HepG2 (cell line): Measurements from ENCODE around the gene CNTNAP1. TPM values are rescaled to one million over a fixed set of nuclear protein-coding genes. Genes with fewer than 3 reads are reported as not detected.

Experiments
- ATAC-seq: fragments of 200-7000 bp; cut with Tn5 transposase; 3 replicates; pipeline ENCODE4 v1.9.1; 2020; ENCODE audit warnings: mild to moderate bottlenecking, moderate library complexity
- BruUV-seq: library from RNA; stranded (reverse); fragments of 400-500 nt; replicated peaks from 2 replicates; lab custom pipeline; 2021; lab: Mats Ljungman, UMichigan
- CTCF ChIA-PET: fragments of 300-600 bp; formaldehyde crosslinking; extraction: SDS; loops from one replicate; lab custom pipeline; 2021; ENCODE audit warnings: low total read pairs, inconsistent platforms, low intra/inter-chr PET ratio; lab: Yijun Ruan, JAX
- POLR2A ChIA-PET: fragments of 350-600 bp; sonication (Branson Sonifier 250); formaldehyde crosslinking; loops from one replicate; lab custom pipeline; 2020; ENCODE audit warnings: antibody characterized with exemption, inconsistent platforms; lab: Yijun Ruan, JAX
- DNase-seq: peaks from one replicate; pipeline ENCODE4 v3.0.0-alpha.2; 2015; ENCODE audit warnings: low spot score
- FAIRE-seq: peaks from 3 replicates; lab custom pipeline; 2011; peaks lifted over from hg19 to GRCh38; lab: Jason Lieb, UNC
- H2AFZ ChIP-seq: one replicate; pipeline ENCODE4 v1.6.1; 2011; ENCODE audit warnings: low read length, inconsistent platforms
- H3K27ac ChIP-seq: fragments of 300-600 bp; 3 replicates; pipeline ENCODE4 v1.8.0; 2011; ENCODE audit warnings: mixed run types, mild to moderate bottlenecking, mixed read lengths, low read length, inconsistent platforms; ENCODE audit not compliant: insufficient read depth; ENCODE audit errors: extremely low read length
- H3K27me3 ChIP-seq, 2 experiments: fragments of 200-600 bp in 1 of 2; 2 replicates in 1 of 2; 3 replicates in 1 of 2; pipeline versions ENCODE4 v1.6.0 to v1.8.0; 2011; ENCODE audit warnings: low read length in 2 of 2, mild to moderate bottlenecking in 2 of 2, moderate library complexity in 2 of 2, inconsistent platforms in 1 of 2; ENCODE audit not compliant: insufficient read depth in 2 of 2, control insufficient read depth in 1 of 2
- H3K36me3 ChIP-seq, 2 experiments: fragments of 200-600 bp in 1 of 2; replicated peaks in 1 of 2; 2 replicates in 1 of 2; 3 replicates in 1 of 2; pipeline versions ENCODE4 v1.5.1 to v1.8.0; 2011; ENCODE audit warnings: low read length in 2 of 2, inconsistent platforms in 1 of 2; ENCODE audit not compliant: insufficient read depth in 2 of 2, control insufficient read depth in 1 of 2
- H3K4me1 ChIP-seq: 2 replicates; pipeline ENCODE4 v1.5.1; 2012; ENCODE audit warnings: low read length, inconsistent platforms; ENCODE audit not compliant: insufficient read depth
- H3K4me2 ChIP-seq: 2 replicates; pipeline ENCODE4 v1.6.0; 2011; ENCODE audit warnings: low read depth, low read length, inconsistent platforms
- H3K4me3 ChIP-seq, 3 experiments: fragments of 200-600 bp in 1 of 3; sonication (generic), shearing (Covaris generic) in 1 of 3; replicated peaks in 1 of 3; 2 replicates each; pipeline ENCODE4 v1.5.1; 2011 to 2016; ENCODE audit warnings: low read length in 3 of 3, inconsistent platforms in 2 of 3, low read depth in 2 of 3, mild to moderate bottlenecking in 2 of 3, control low read depth in 1 of 3, mixed read lengths in 1 of 3; ENCODE audit not compliant: insufficient read depth in 1 of 3
- H3K79me2 ChIP-seq: one replicate; pipeline ENCODE4 v1.6.1; 2011; ENCODE audit warnings: low read length, inconsistent platforms; ENCODE audit not compliant: insufficient read depth
- H3K9ac ChIP-seq: 2 replicates; pipeline ENCODE4 v1.6.0; 2011; ENCODE audit warnings: mild to moderate bottlenecking, low read depth, low read length, inconsistent platforms; ENCODE audit not compliant: insufficient read depth
- H3K9me3 ChIP-seq: 2 replicates; pipeline ENCODE4 v1.5.1; 2012; ENCODE audit warnings: mild to moderate bottlenecking, low read length
- H4K20me1 ChIP-seq: 2 replicates; pipeline ENCODE4 v1.6.0; 2011; ENCODE audit warnings: inconsistent platforms, mild to moderate bottlenecking, low read length, moderate library complexity; ENCODE audit not compliant: insufficient read depth
- BATF2 ChIP-seq: sonication (generic); formaldehyde crosslinking; IDR thresholded peaks from 2 replicates; pipeline ENCODE4 v1.8.0; 2022; ENCODE audit warnings: mild to moderate bottlenecking, missing genetic modification reagents, moderate library complexity
- CHCHD3 ChIP-seq: sonication (generic); formaldehyde crosslinking; IDR thresholded peaks from 2 replicates; pipeline ENCODE4 v1.8.0; 2022; ENCODE audit warnings: mild to moderate bottlenecking, missing genetic modification reagents, moderate library complexity
- GLI4 ChIP-seq: sonication (generic); formaldehyde crosslinking; IDR thresholded peaks from 2 replicates; pipeline ENCODE4 v1.5.1; 2020; ENCODE audit warnings: missing genetic modification reagents, mild to moderate bottlenecking, moderate library complexity, borderline replicate concordance
- MYC ChIP-seq: sonication (generic); formaldehyde crosslinking; IDR thresholded peaks from 2 replicates; pipeline ENCODE4 v1.9.0; 2021; ENCODE audit warnings: missing genetic modification reagents, borderline replicate concordance
- NR2C2 ChIP-seq: sonication (generic); formaldehyde crosslinking; IDR thresholded peaks from 2 replicates; pipeline ENCODE4 v1.4.0; 2020; ENCODE audit warnings: missing genetic modification reagents, mild to moderate bottlenecking, moderate library complexity, borderline replicate concordance
- RFXANK ChIP-seq: IDR thresholded peaks from 2 replicates; pipeline ENCODE4 v1.6.1; 2016
- WGBS: methylation state at CpG from one replicate; pipeline ENCODE4 v1.1.6; 2017; ENCODE audit warnings: low lambda C conversion rate; 5-methylcytosine and 5-hydroxymethylcytosine counted together
- in situ Hi-C: cut with HindIII; loops from 2 replicates; pipeline ENCODE4 v1.10.0; 2017; ENCODE audit warnings: low pct_unique_long_range_greater_than_20kb; ENCODE audit not compliant: extremely low pct_ligation_motif_present
- intact Hi-C: fragments of 100-400 bp; cut with micrococcal nuclease; formaldehyde crosslinking; loops from one replicate; pipeline ENCODE4 v1.10.0; 2022; ENCODE audit not compliant: unreplicated experiment
- polyA plus RNA-seq, 8 experiments: library from polyadenylated mRNA; depleted of rRNA in 3 of 8; stranded (reverse) in 7 of 8; unstranded in 1 of 8; fragments of >200 nt; fragmentation: Illumina TruSeq in 4 of 8; extraction: Trizol in 4 of 8; gene quantifications; 2 replicates each; pipeline versions ENCODE4 v1.2.1 to v1.2.3, GENCODE V29; 2011 to 2016; ENCODE audit warnings: low read depth in 4 of 8, missing spikeins in 1 of 8, mixed read lengths in 1 of 8; ENCODE audit not compliant: insufficient read depth in 1 of 8
- total RNA-seq, 5 experiments: library from RNA; depleted of rRNA; stranded (reverse); fragments of >200 nt; fragmentation: Illumina TruSeq; extraction: Trizol; gene quantifications; 2 replicates each; pipeline ENCODE4 v1.2.3, GENCODE V29; 2016; ENCODE audit warnings: low read depth in 1 of 5
- TF ChIP-seq, protein P1 (sequence below): sonication (generic); formaldehyde crosslinking; IDR thresholded peaks from 2 replicates; pipeline ENCODE4 v1.5.1; 2020; ENCODE audit warnings: missing genetic modification reagents, mild to moderate bottlenecking, borderline replicate concordance

Gene CNTNAP1
- total and polyA plus RNA-seq, 2 of the 13 experiments (the other 11 are each of a cell fraction or from before 2014, with no cell fraction given) = 4.5 to 7.7 TPM

DNA sequence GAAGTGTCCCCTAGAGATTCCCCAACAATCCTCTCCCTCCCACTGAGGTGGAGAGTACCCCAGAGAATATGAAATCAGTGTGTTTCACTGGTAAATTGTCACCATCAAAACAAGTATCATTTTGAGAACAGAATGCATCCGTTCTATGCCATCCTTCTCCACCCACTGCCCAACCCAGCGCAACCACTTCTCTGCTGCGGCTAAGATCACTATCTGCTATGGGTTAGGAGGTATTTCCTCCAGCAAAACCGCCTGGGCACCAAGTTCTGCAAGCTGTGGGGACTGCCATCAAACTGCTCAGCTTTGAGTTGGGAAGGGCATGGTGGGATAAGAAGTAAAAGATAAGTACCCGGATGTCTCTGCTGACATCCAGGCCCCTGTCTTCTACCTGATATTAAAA, 24.4 kb downstream of the CNTNAP1 start:
- intact Hi-C loops (no loop called here), in situ Hi-C loops (no loop called here)
- peaks cover 21 to 55% of the 10 kb centered on the region in 2 experiments for H3K36me3 ChIP-seq
- ChIA-PET POLR2A (no interaction called here), CTCF (no interaction called here)
- H3K9ac ChIP-seq = no peak overlapping the region
- H3K27ac ChIP-seq = no peak overlapping the region
- no peaks in the 10 kb centered on the region for H3K4me1 ChIP-seq
- no peak overlapping the region for H3K4me3 ChIP-seq
- WGBS = 85% methylated on average over 5 of the region's 5 CpGs
- H2AFZ ChIP-seq = no peak overlapping the region
- no peaks in the 10 kb centered on the region for H3K9me3 ChIP-seq
- H4K20me1 ChIP-seq = no peaks in the 10 kb centered on the region
- BruUV-seq = no TSS peak
- TF ChIP-seq RFXANK = no peak
- no peak overlapping the region for H3K4me2 ChIP-seq
- no peaks in the 10 kb centered on the region for H3K27me3 ChIP-seq
- no peak for FAIRE-seq
- no peak for ATAC-seq
- DNase-seq = no peak
- H3K79me2 ChIP-seq = no peaks in the 10 kb centered on the region

GRCh38 chr17:42708588-42708987, 26.3 kb downstream of the CNTNAP1 start:
- peaks cover 29 to 58% of the 10 kb centered on the region in 2 experiments; a peak in 4 of 5 replicates for H3K36me3 ChIP-seq
- intact Hi-C loops = no loop called here
- POLR2A ChIA-PET = no interaction called here

More at GRCh38 chr17:42708588-42708987, 26.3 kb downstream of the CNTNAP1 start:
- no peak for FAIRE-seq
- no peak overlapping the region for H3K4me3 ChIP-seq
- H3K79me2 ChIP-seq = no peaks in the 10 kb centered on the region
- no peak overlapping the region for H3K27ac ChIP-seq
- no peaks in the 10 kb centered on the region for H3K4me1 ChIP-seq
- no peak overlapping the region for H3K9ac ChIP-seq
- H3K4me2 ChIP-seq = no peak overlapping the region
- no peak overlapping the region for H2AFZ ChIP-seq
- no TSS peak for BruUV-seq
- in situ Hi-C loops = no loop called here
- no peaks in the 10 kb centered on the region for H4K20me1 ChIP-seq
- WGBS = 98% methylated on average over 3 of the region's 3 CpGs
- ATAC-seq = no peak
- DNase-seq = no peak
- H3K9me3 ChIP-seq = no peaks in the 10 kb centered on the region
- H3K27me3 ChIP-seq = no peaks in the 10 kb centered on the region
- CTCF ChIA-PET = no interaction called here
- no peak for TF ChIP-seq MYC (CRISPR knock-in tag)
- TF ChIP-seq, protein P1, sequence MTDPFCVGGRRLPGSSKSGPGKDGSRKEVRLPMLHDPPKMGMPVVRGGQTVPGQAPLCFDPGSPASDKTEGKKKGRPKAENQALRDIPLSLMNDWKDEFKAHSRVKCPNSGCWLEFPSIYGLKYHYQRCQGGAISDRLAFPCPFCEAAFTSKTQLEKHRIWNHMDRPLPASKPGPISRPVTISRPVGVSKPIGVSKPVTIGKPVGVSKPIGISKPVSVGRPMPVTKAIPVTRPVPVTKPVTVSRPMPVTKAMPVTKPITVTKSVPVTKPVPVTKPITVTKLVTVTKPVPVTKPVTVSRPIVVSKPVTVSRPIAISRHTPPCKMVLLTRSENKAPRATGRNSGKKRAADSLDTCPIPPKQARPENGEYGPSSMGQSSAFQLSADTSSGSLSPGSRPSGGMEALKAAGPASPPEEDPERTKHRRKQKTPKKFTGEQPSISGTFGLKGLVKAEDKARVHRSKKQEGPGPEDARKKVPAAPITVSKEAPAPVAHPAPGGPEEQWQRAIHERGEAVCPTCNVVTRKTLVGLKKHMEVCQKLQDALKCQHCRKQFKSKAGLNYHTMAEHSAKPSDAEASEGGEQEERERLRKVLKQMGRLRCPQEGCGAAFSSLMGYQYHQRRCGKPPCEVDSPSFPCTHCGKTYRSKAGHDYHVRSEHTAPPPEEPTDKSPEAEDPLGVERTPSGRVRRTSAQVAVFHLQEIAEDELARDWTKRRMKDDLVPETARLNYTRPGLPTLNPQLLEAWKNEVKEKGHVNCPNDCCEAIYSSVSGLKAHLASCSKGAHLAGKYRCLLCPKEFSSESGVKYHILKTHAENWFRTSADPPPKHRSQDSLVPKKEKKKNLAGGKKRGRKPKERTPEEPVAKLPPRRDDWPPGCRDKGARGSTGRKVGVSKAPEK (CRISPR knock-in tag) = no peak
- TF ChIP-seq GLI4 (CRISPR knock-in tag) = no peak
- no peak for TF ChIP-seq BATF2 (CRISPR knock-in tag)
- TF ChIP-seq NR2C2 = no peak
- TF ChIP-seq CHCHD3 (CRISPR knock-in tag) = no peak
